NCI-H345 treated with DMSO at 0.1 percent for 48 hours (cell line): ENCODE data around the gene NAP1L5.

ENCODE experiments used
- DNase-seq: peaks from one replicate; lab custom pipeline; 2025; ENCODE audit not compliant: unreplicated experiment; lab: John Stamatoyannopoulos, UW

Gene NAP1L5

DNA sequence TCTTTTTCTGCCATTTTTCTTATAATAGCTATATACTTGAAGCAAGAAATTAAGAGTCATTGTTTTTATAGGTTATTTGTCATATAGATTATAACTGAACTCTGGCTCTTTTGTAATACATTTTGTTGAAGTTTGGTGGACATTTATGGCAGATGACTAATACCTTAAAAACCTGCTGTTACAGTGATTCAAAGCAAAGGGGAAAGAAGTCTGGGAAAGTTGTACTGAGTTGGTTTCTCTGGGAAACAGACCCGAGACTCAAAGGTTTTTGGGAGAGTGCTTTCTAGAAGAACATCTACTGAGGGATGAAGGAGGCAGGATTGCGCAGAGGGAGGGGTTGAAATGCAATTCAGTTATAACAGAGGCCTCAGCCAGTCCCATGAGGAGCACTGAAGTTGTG lies 35.9 kb downstream of the NAP1L5 start:
- no peak for DNase-seq

DNA sequence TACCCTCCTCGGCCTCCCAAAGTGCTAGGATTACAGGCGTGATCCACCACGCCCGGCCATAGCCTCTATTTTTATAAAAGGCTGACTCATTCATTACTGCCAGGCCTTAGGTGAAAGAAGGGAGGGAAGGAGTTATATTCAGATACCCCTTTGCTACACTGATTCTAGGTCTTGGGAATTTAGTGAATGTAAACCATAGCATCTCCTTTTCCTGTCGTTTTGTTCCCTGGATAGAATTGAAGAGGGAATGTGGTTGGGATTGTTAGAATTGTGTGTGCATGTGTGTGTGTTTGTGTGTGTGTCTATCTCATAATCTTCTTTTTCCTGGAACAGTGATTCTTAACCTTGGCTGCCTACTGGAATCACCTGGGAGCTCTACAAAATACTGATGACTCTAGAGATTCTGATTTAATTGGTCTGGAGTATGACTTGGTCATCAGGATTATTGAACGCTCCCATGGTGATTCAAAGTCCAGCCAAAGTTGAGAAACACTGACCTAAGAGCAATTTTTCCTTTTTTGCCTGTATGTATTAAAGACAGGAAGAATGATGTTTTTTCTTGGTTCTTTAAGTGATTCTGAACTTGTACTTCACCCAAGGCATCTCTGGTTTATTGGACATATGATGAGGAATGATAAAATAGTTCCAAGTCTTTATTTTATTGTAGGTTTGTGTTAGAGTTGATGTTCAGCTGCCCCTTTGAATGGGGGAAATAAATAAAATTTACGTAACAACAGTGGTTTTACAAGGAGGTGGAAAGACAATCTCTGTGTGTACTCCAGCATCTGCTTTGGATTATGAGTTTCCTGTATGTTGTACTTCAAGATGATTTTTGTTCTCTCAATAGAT lies 37.0 kb downstream of the NAP1L5 start:
- DNase-seq = no peak

DNA sequence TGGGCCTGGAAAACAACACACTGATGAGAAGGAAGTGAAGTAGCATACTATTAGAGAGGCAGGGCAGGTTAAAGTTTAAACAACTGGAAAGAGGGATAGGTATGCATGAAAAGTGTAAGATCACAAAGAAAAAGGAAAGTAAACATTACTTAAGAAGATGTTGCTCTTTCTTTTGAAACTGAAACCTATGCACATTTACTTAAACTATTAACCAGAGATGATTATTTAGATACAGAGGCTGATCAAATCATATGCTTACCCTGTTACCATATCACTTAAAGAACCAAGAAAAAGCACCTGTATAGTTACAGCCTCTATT lies 37.8 kb downstream of the NAP1L5 start:
- no peak for DNase-seq

GRCh38 chr4:88659055-88659889 lies 38.4 kb downstream of the NAP1L5 start:
- no peak for DNase-seq

DNA sequence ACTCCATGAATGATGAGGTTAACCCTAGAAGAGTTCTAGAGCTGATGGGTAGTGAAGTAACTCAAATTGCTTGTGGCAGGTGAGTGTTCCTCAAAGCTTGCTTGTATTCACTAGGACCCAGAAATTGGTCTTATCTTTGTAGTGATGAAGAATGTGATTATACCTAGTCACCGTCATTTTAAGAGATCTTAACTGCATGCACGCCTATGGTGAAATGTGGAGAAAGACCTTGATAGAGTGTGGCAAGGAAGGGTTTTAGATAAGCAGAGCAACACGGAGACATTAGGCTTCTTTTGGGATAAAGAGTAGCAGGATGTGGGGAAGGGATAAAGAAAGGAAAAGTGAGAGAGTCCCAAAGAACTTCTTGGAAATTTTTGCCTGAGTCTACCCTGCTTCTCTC lies 42.4 kb downstream of the NAP1L5 start:
- DNase-seq = no peak

GRCh38 chr4:88653371-88653946 lies 44.2 kb downstream of the NAP1L5 start:
- DNase-seq = no peak

DNA sequence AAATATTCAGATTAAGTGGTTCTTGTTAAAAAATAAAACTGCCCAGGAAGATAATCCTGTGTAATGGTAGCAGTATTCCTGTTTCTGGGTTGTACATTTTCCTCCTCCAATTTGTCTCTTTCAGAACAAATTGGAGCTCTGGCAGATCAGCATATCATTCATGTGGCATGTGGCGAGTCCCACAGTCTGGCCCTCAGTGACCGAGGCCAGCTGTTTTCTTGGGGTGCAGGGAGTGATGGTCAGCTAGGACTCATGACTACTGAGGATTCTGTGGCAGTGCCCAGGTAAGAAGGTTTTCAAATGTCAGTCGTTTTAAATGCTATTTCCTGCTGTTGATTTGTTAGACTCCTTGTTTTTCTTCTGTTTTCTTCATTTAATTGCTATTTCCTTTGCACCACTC lies 47.9 kb downstream of the NAP1L5 start:
- DNase-seq = no peak

DNA sequence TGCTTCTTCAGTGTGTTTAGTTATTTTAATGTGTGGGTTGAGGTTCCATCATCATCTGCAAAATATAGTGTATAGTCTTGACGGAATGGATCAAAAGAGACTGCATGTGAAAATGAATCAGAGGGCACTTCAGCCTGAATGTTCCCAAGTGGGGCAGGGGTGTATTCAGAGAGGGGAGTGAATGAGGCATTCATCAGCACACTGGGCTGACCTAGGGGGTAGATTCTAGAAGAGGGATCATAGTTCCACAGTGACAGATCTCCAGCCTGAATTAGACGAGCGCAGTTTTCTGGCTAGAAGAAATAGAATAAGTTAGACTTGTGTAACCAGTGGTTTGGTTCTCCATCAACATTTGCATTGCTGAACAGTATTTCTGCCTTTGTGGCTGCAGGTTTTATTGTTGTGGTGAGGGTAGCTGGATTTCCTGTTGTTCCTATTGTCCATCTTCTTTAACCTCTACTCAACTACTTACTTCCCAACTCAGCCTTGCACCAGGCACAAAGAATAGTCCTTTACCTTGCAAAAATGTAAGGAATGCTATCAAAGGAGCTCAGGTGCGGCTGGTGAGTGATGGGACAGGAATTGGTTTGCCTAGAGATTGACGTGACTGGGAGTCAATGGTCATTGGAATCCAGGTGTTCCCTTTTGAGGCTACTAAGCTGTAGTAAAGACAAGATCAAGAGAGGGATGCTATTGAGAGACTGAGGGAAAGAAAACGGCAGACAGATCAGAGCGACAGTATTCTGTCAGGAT lies 50.9 kb downstream of the NAP1L5 start:
- no peak for DNase-seq

GRCh38 chr4:88645994-88646393 lies 51.6 kb downstream of the NAP1L5 start:
- no peak for DNase-seq
